Measurements from ENCODE around the gene MARF1.
"Not testable (repeated sequence)": the region's sequence is repeated elsewhere in the genome, so short reads cannot be mapped to it uniquely, and the experiment has no call there.

Gene MARF1

GRCh38 chr16:15643048-15643945 is at the start of gene MARF1:
Gene MARF1 (minus strand): TSS chr16:15643154. CDS start chr16:15639233, 3,921 bp downstream.
- DNase-seq, result peak; percentile 84

- DNase-seq, result not testable (repeated sequence)
These were observed 49.6 kb upstream of the MARF1 start for GRCh38 chr16:15692508-15692907.

GRCh38 chr16:15691046-15691445 is 48.1 kb upstream of the MARF1 start:
- DNase-seq, result no peak

- no peak for DNase-seq
These were observed 47.3 kb upstream of the MARF1 start for GRCh38 chr16:15690296-15690695.

GRCh38 chr16:15689290-15689689 is 46.3 kb upstream of the MARF1 start:
- no peak for DNase-seq

- peak; percentile 47 for DNase-seq
These were observed 43.3 kb upstream of the MARF1 start for GRCh38 chr16:15686287-15686686.

- DNase-seq, result no peak
These were observed 39.2 kb upstream of the MARF1 start for GRCh38 chr16:15682105-15682570.

- no peak for DNase-seq
These were observed 34.5 kb upstream of the MARF1 start for GRCh38 chr16:15677447-15677846.

GRCh38 chr16:15676506-15676905 is 33.6 kb upstream of the MARF1 start:
- DNase-seq, result no peak

- no peak for DNase-seq
These were observed 31.6 kb upstream of the MARF1 start for GRCh38 chr16:15674571-15674970.

- no peak for DNase-seq
These were observed 29.7 kb upstream of the MARF1 start for GRCh38 chr16:15672514-15673167.

- DNase-seq, result not testable (repeated sequence)
These were observed 29.2 kb upstream of the MARF1 start for GRCh38 chr16:15672127-15672513.

GRCh38 chr16:15671530-15672117 is 28.7 kb upstream of the MARF1 start:
- DNase-seq, result no peak

GRCh38 chr16:15667091-15667742 is 24.3 kb upstream of the MARF1 start:
- DNase-seq, result no peak

- no peak for DNase-seq
These were observed 22.2 kb upstream of the MARF1 start for GRCh38 chr16:15665107-15665506.

GRCh38 chr16:15660203-15660601 is 17.2 kb upstream of the MARF1 start:
- no peak for DNase-seq

GRCh38 chr16:15658556-15658955 is 15.6 kb upstream of the MARF1 start:
- DNase-seq, result no peak

- DNase-seq, result no peak
These were observed 15.2 kb upstream of the MARF1 start for GRCh38 chr16:15658149-15658548.

- not testable (repeated sequence) for DNase-seq
These were observed 12.6 kb upstream of the MARF1 start for GRCh38 chr16:15655561-15655960.

- DNase-seq, result no peak
These were observed 11.6 kb upstream of the MARF1 start for GRCh38 chr16:15654591-15654990.

GRCh38 chr16:15653227-15653626 is 10.3 kb upstream of the MARF1 start:
- DNase-seq, result no peak

- DNase-seq, result no peak
These were observed 9.5 kb upstream of the MARF1 start for GRCh38 chr16:15652293-15653001.

Data from DMS79 treated with DMSO at 0.1 percent for 48 hours (cell line).